Measurements from ENCODE around the gene LRRC1. TPM values are rescaled to one million over a fixed set of nuclear protein-coding genes. Genes with fewer than 3 reads are reported as not detected.

LRRC1 gene
- total and polyA plus RNA-seq, 2 experiments from 2014 or later: 11.3 to 16.6 TPM

- H3F3A ChIP-seq (replicated peaks; ENCODE audit: low read depth): no peaks in the 10 kb centered on the region
- H3K79me2 ChIP-seq (replicated peaks; ENCODE audit: insufficient read depth): peaks cover 57% of the 10 kb centered on the region
- no peak overlapping the region for H2AFZ ChIP-seq
- H3K4me2 ChIP-seq: 0 out of 2 replicates have a peak overlapping the region, but pooled peaks have one; percentile 10
- H3K27ac ChIP-seq (ENCODE audit: low read depth): 0 out of 2 replicates have a peak overlapping the region, but pooled peaks have one; percentile 51
- peak overlapping the region; percentile 70 for H3K27ac Mint-ChIP-seq
- peaks cover 13% of the 10 kb centered on the region for H3K4me1 ChIP-seq (ENCODE audit: insufficient read depth)
- H3K27me3 ChIP-seq (ENCODE audit: insufficient read depth): no peaks in the 10 kb centered on the region
- no peak overlapping the region for H3K4me3 ChIP-seq
- H3K27me3 Mint-ChIP-seq (ENCODE audit: insufficient read depth, low read depth, poor library complexity): peaks cover 4% of the 10 kb centered on the region
- H4K20me1 ChIP-seq (replicated peaks; ENCODE audit: insufficient read depth): no peaks in the 10 kb centered on the region; the same call in none of the 2 replicates
- H3K36me3 ChIP-seq (ENCODE audit: insufficient read depth): no peaks in the 10 kb centered on the region
- TF ChIP-seq, protein P1, sequence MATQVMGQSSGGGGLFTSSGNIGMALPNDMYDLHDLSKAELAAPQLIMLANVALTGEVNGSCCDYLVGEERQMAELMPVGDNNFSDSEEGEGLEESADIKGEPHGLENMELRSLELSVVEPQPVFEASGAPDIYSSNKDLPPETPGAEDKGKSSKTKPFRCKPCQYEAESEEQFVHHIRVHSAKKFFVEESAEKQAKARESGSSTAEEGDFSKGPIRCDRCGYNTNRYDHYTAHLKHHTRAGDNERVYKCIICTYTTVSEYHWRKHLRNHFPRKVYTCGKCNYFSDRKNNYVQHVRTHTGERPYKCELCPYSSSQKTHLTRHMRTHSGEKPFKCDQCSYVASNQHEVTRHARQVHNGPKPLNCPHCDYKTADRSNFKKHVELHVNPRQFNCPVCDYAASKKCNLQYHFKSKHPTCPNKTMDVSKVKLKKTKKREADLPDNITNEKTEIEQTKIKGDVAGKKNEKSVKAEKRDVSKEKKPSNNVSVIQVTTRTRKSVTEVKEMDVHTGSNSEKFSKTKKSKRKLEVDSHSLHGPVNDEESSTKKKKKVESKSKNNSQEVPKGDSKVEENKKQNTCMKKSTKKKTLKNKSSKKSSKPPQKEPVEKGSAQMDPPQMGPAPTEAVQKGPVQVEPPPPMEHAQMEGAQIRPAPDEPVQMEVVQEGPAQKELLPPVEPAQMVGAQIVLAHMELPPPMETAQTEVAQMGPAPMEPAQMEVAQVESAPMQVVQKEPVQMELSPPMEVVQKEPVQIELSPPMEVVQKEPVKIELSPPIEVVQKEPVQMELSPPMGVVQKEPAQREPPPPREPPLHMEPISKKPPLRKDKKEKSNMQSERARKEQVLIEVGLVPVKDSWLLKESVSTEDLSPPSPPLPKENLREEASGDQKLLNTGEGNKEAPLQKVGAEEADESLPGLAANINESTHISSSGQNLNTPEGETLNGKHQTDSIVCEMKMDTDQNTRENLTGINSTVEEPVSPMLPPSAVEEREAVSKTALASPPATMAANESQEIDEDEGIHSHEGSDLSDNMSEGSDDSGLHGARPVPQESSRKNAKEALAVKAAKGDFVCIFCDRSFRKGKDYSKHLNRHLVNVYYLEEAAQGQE (IDR thresholded peaks at IDR 0.05; ENCODE audit: unreplicated experiment): no peak
- TF ChIP-seq, protein P2, sequence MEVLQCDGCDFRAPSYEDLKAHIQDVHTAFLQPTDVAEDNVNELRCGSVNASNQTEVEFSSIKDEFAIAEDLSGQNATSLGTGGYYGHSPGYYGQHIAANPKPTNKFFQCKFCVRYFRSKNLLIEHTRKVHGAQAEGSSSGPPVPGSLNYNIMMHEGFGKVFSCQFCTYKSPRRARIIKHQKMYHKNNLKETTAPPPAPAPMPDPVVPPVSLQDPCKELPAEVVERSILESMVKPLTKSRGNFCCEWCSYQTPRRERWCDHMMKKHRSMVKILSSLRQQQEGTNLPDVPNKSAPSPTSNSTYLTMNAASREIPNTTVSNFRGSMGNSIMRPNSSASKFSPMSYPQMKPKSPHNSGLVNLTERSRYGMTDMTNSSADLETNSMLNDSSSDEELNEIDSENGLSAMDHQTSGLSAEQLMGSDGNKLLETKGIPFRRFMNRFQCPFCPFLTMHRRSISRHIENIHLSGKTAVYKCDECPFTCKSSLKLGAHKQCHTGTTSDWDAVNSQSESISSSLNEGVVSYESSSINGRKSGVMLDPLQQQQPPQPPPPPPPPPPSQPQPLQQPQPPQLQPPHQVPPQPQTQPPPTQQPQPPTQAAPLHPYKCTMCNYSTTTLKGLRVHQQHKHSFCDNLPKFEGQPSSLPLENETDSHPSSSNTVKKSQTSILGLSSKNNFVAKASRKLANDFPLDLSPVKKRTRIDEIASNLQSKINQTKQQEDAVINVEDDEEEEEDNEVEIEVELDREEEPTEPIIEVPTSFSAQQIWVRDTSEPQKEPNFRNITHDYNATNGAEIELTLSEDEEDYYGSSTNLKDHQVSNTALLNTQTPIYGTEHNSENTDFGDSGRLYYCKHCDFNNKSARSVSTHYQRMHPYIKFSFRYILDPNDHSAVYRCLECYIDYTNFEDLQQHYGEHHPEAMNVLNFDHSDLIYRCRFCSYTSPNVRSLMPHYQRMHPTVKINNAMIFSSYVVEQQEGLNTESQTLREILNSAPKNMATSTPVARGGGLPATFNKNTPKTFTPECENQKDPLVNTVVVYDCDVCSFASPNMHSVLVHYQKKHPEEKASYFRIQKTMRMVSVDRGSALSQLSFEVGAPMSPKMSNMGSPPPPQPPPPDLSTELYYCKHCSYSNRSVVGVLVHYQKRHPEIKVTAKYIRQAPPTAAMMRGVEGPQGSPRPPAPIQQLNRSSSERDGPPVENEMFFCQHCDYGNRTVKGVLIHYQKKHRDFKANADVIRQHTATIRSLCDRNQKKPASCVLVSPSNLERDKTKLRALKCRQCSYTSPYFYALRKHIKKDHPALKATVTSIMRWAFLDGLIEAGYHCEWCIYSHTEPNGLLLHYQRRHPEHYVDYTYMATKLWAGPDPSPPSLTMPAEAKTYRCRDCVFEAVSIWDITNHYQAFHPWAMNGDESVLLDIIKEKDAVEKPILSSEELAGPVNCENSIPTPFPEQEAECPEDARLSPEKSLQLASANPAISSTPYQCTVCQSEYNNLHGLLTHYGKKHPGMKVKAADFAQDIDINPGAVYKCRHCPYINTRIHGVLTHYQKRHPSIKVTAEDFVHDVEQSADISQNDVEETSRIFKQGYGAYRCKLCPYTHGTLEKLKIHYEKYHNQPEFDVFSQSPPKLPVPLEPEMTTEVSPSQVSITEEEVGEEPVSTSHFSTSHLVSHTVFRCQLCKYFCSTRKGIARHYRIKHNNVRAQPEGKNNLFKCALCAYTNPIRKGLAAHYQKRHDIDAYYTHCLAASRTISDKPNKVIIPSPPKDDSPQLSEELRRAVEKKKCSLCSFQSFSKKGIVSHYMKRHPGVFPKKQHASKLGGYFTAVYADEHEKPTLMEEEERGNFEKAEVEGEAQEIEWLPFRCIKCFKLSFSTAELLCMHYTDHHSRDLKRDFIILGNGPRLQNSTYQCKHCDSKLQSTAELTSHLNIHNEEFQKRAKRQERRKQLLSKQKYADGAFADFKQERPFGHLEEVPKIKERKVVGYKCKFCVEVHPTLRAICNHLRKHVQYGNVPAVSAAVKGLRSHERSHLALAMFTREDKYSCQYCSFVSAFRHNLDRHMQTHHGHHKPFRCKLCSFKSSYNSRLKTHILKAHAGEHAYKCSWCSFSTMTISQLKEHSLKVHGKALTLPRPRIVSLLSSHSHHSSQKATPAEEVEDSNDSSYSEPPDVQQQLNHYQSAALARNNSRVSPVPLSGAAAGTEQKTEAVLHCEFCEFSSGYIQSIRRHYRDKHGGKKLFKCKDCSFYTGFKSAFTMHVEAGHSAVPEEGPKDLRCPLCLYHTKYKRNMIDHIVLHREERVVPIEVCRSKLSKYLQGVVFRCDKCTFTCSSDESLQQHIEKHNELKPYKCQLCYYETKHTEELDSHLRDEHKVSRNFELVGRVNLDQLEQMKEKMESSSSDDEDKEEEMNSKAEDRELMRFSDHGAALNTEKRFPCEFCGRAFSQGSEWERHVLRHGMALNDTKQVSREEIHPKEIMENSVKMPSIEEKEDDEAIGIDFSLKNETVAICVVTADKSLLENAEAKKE (CRISPR knock-in tag; IDR thresholded peaks at IDR 0.05): 0 out of 2 replicates have a peak, but pooled peaks have one; percentile 11
- DNase-seq (ENCODE audit: low spot score) (no peak), ATAC-seq (no peak)
- H3K4me1 Mint-ChIP-seq: peaks cover 45% of the 10 kb centered on the region
- H3K4me3 Mint-ChIP-seq: no peak overlapping the region
- peaks cover 4% of the 10 kb centered on the region; the same call in 1 of the 2 replicates for H3K9me2 ChIP-seq (ENCODE audit: insufficient read depth)
- no peaks in the 10 kb centered on the region for H3K9me3 Mint-ChIP-seq
- H3K36me3 Mint-ChIP-seq (ENCODE audit: low read depth): no peaks in the 10 kb centered on the region
Observed at GRCh38 chr6:53815381-53816119, 20.7 kb downstream of the LRRC1 start.
